NCI-H1048 (cell line): ENCODE results near the gene KRT37.

Experiments
- DNase-seq: peaks from one replicate; lab custom pipeline; 2025; lab: John Stamatoyannopoulos, UW

The KRT37 gene

GRCh38 chr17:41424111-41424635 is at the start of gene KRT37:
Gene KRT37, minus strand, starts transcription at chr17:41424585. Its CDS starts 62 bp downstream, at chr17:41424523.
- no peak for DNase-seq

GRCh38 chr17:41468346-41468745 is 44.0 kb upstream of the KRT37 start:
- DNase-seq, result no peak

GRCh38 chr17:41467561-41467960 is 43.2 kb upstream of the KRT37 start:
- no peak for DNase-seq

GRCh38 chr17:41466988-41467387 is 42.6 kb upstream of the KRT37 start, which contains the start of gene KRT32:
Gene KRT32, minus strand, starts transcription at chr17:41467386. Its CDS starts 61 bp downstream, at chr17:41467325.
- no peak for DNase-seq

- DNase-seq, result no peak
Measured at GRCh38 chr17:41464682-41465081, 40.3 kb upstream of the KRT37 start.

- DNase-seq, result no peak
Measured at GRCh38 chr17:41464173-41464572, 39.8 kb upstream of the KRT37 start.

GRCh38 chr17:41463746-41464145 is 39.4 kb upstream of the KRT37 start:
- DNase-seq, result no peak

- no peak for DNase-seq
Measured at GRCh38 chr17:41462705-41463104, 38.3 kb upstream of the KRT37 start.

GRCh38 chr17:41457676-41458075 is 33.3 kb upstream of the KRT37 start:
- no peak for DNase-seq

- DNase-seq, result no peak
Measured at GRCh38 chr17:41456204-41456603, 31.8 kb upstream of the KRT37 start.

- DNase-seq, result no peak
Measured at GRCh38 chr17:41455236-41455635, 30.9 kb upstream of the KRT37 start.

- DNase-seq, result no peak
Measured at GRCh38 chr17:41453066-41453465, 28.7 kb upstream of the KRT37 start.

GRCh38 chr17:41452281-41452680 is 27.9 kb upstream of the KRT37 start:
- DNase-seq, result no peak

GRCh38 chr17:41451154-41451728 is 26.9 kb upstream of the KRT37 start:
- DNase-seq, result no peak

GRCh38 chr17:41449008-41449407 is 24.6 kb upstream of the KRT37 start:
- DNase-seq, result no peak

GRCh38 chr17:41448506-41448905 is 24.1 kb upstream of the KRT37 start:
- no peak for DNase-seq

- DNase-seq, result no peak
Measured at GRCh38 chr17:41446806-41447205, 22.4 kb upstream of the KRT37 start.

GRCh38 chr17:41444640-41445039 is 20.3 kb upstream of the KRT37 start:
- no peak for DNase-seq

- DNase-seq, result no peak
Measured at GRCh38 chr17:41444186-41444585, 19.8 kb upstream of the KRT37 start.

- DNase-seq, result no peak
Measured at GRCh38 chr17:41442739-41443138, 18.4 kb upstream of the KRT37 start.

GRCh38 chr17:41440531-41441033 is 16.2 kb upstream of the KRT37 start, which contains the start of gene KRT38:
Gene KRT38, minus strand, starts transcription at chr17:41440983. Its CDS starts 62 bp downstream, at chr17:41440921.
- no peak for DNase-seq

GRCh38 chr17:41439375-41439774 is 15.0 kb upstream of the KRT37 start:
- DNase-seq, result no peak

- no peak for DNase-seq
Measured at GRCh38 chr17:41437769-41438168, 13.4 kb upstream of the KRT37 start.

- DNase-seq, result no peak
Measured at GRCh38 chr17:41437254-41437653, 12.9 kb upstream of the KRT37 start.
